ENCODE data around the gene ZDHHC21. TPM values are rescaled to one million over a fixed set of nuclear protein-coding genes. Genes with fewer than 3 reads are reported as not detected.

The ZDHHC21 gene
- total RNA-seq, 1 experiment from 2014 or later, result 3.4 TPM

GRCh38 chr9:14674630-14675029 is 18.6 kb downstream of the ZDHHC21 start:
- Histone ChIP-seq H3K4me1 (ENCODE audit: control insufficient read depth, insufficient read depth, low read length) (no peaks in the 10 kb centered on the region), H3K36me3 (ENCODE audit: control insufficient read depth, insufficient read depth, low read length) (no peaks in the 10 kb centered on the region; the same call in 1 of the 2 replicates), H3K9me3 (ENCODE audit: control insufficient read depth, insufficient read depth, low read depth, low read length) (no peaks in the 10 kb centered on the region), H3K27ac (ENCODE audit: low read length) (no peak overlapping the region), H3K27me3 (ENCODE audit: control insufficient read depth, insufficient read depth, low read length) (no peaks in the 10 kb centered on the region), H3K4me3 (ENCODE audit: low read depth in 2 of 2, low read length in 2 of 2) (no peak overlapping the region)
- TF ChIP-seq SIN3A (IDR thresholded peaks at IDR 0.05; ENCODE audit: borderline replicate concordance, insufficient read depth, low read depth, low read length), result no peak
- TF ChIP-seq CTCF (IDR thresholded peaks at IDR 0.05), result no peak
- no peak for TF ChIP-seq REST (IDR thresholded peaks at IDR 0.05; ENCODE audit: insufficient read depth in 1 of 2, low read depth in 2 of 2, low read length in 1 of 2)
- no peak for TF ChIP-seq TCF7L2 (IDR thresholded peaks at IDR 0.05; ENCODE audit: low read depth, low read length)
- TF ChIP-seq POLR2AphosphoS5 (IDR thresholded peaks at IDR 0.05; ENCODE audit: low read depth, low read length), result no peak
- no TSS peak for BruUV-seq (replicated peaks)
- ChIA-PET POLR2A (no interaction called here), CTCF (no interaction called here)
- no peak for ATAC-seq
- intact Hi-C loops (cut with micrococcal nuclease; ENCODE audit: unreplicated experiment) (no loop called here), in situ Hi-C loops (cut with HindIII; ENCODE audit: low pct_unique_long_range_greater_than_20kb, low sequenced_read_pairs) (no loop called here)
- DNase-seq (ENCODE audit: low read depth, low spot score), result no peak

- Histone ChIP-seq H3K4me1 (ENCODE audit: control insufficient read depth, insufficient read depth, low read length) (no peaks in the 10 kb centered on the region), H3K4me3 (ENCODE audit: low read depth in 2 of 2, low read length in 2 of 2) (no peak overlapping the region), H3K36me3 (ENCODE audit: control insufficient read depth, insufficient read depth, low read length) (no peaks in the 10 kb centered on the region; the same call in 1 of the 2 replicates), H3K27ac (ENCODE audit: low read length) (no peak overlapping the region), H3K9me3 (ENCODE audit: control insufficient read depth, insufficient read depth, low read depth, low read length) (no peaks in the 10 kb centered on the region), H3K27me3 (ENCODE audit: control insufficient read depth, insufficient read depth, low read length) (no peaks in the 10 kb centered on the region)
- no peak for TF ChIP-seq TCF7L2 (IDR thresholded peaks at IDR 0.05; ENCODE audit: low read depth, low read length)
- TF ChIP-seq POLR2AphosphoS5 (IDR thresholded peaks at IDR 0.05; ENCODE audit: low read depth, low read length), result no peak
- TF ChIP-seq REST (IDR thresholded peaks at IDR 0.05; ENCODE audit: insufficient read depth in 1 of 2, low read depth in 2 of 2, low read length in 1 of 2), result no peak
- TF ChIP-seq SIN3A (IDR thresholded peaks at IDR 0.05; ENCODE audit: borderline replicate concordance, insufficient read depth, low read depth, low read length), result no peak
- no peak for TF ChIP-seq CTCF (IDR thresholded peaks at IDR 0.05)
- ChIA-PET CTCF (no interaction called here), POLR2A (no interaction called here)
- intact Hi-C loops (cut with micrococcal nuclease; ENCODE audit: unreplicated experiment), result no loop called here
- in situ Hi-C loops (cut with HindIII; ENCODE audit: low pct_unique_long_range_greater_than_20kb, low sequenced_read_pairs), result no loop called here
- ATAC-seq (no peak), DNase-seq (ENCODE audit: low read depth, low spot score) (no peak)
- no TSS peak for BruUV-seq (replicated peaks)
Observed at GRCh38 chr9:14671377-14671776, 21.9 kb downstream of the ZDHHC21 start.

Measured in Panc1 (cell line).